ENCODE data around the gene CYB5A.

GRCh38 chr18:74288041-74288440 lies 3.7 kb downstream of the CYB5A start:
- no peak for TF ChIP-seq EZH2phosphoT487 (IDR thresholded peaks at IDR 0.05; ENCODE audit: low read depth)
- TF ChIP-seq CTCF (IDR thresholded peaks at IDR 0.05; ENCODE audit: low read depth, low read length), result no peak

All from OCI-LY3 (cell line).